HL-60 (cell line): ENCODE results near the gene CALM1.

ENCODE experiments used
- CTCF ChIP-seq: IDR thresholded peaks from one replicate; pipeline ENCODE4 v1.5.1; 2011; ENCODE audit warnings: low read length, control low read depth, inconsistent platforms; ENCODE audit not compliant: insufficient read depth
- GABPA ChIP-seq: IDR thresholded peaks from 2 replicates; pipeline ENCODE4 v1.6.1; 2012; ENCODE audit warnings: low read depth
- POLR2AphosphoS5 ChIP-seq: IDR thresholded peaks from 2 replicates; pipeline ENCODE4 v1.6.1; 2012; ENCODE audit warnings: low read depth
- SPI1 ChIP-seq: IDR thresholded peaks from 2 replicates; pipeline ENCODE4 v1.6.1; 2012; ENCODE audit warnings: low read depth, mild to moderate bottlenecking, borderline replicate concordance

- TF ChIP-seq POLR2AphosphoS5 (no peak), CTCF (no peak), SPI1 (no peak), GABPA (no peak)
Observed at GRCh38 chr14:90451961-90452360, 55.1 kb downstream of the CALM1 start.
